Endodermal cell (in vitro differentiated cells): Measurements from ENCODE around the gene ZBTB7C. TPM values are rescaled to one million over a fixed set of nuclear protein-coding genes. Genes with fewer than 3 reads are reported as not detected.

Experiments
- DNase-seq: peaks from one replicate; pipeline ENCODE4 v3.0.0-alpha.2; 2017
- H3K27ac ChIP-seq: 2 replicates; pipeline ENCODE4 v1.5.1; 2013; ENCODE audit warnings: mild to moderate bottlenecking, low read depth, low read length, moderate library complexity
- H3K27me3 ChIP-seq: 2 replicates; pipeline ENCODE4 v1.6.1; 2013; ENCODE audit warnings: mild to moderate bottlenecking, low read length, moderate library complexity; ENCODE audit not compliant: insufficient read depth, control insufficient read depth, poor library complexity, severe bottlenecking
- H3K36me3 ChIP-seq: 2 replicates; pipeline ENCODE4 v1.7.0; 2013; ENCODE audit warnings: mild to moderate bottlenecking, low read length, moderate library complexity; ENCODE audit not compliant: control insufficient read depth, insufficient read depth
- H3K4me1 ChIP-seq: one replicate; pipeline ENCODE4 v1.7.0; 2013; ENCODE audit warnings: low read length; ENCODE audit not compliant: control insufficient read depth, insufficient read depth
- H3K4me3 ChIP-seq: 2 replicates; pipeline ENCODE4 v1.5.1; 2013; ENCODE audit warnings: mild to moderate bottlenecking, low read length, moderate library complexity
- H3K9ac ChIP-seq: 2 replicates; pipeline ENCODE4 v1.6.1; 2013; ENCODE audit warnings: mild to moderate bottlenecking, low read length, moderate library complexity; ENCODE audit not compliant: poor library complexity, severe bottlenecking; ENCODE audit errors: extremely low read depth
- H3K9me3 ChIP-seq: 2 replicates; pipeline ENCODE4 v1.6.1; 2013; ENCODE audit warnings: mild to moderate bottlenecking, low read length, moderate library complexity; ENCODE audit not compliant: control insufficient read depth
- H3K27ac Mint-ChIP-seq: 2 replicates; pipeline ENCODE4 v1.8.0; 2020; ENCODE audit warnings: mixed read lengths
- H3K27me3 Mint-ChIP-seq: 2 replicates; pipeline ENCODE4 v1.8.0; 2021; ENCODE audit warnings: mild to moderate bottlenecking, mixed read lengths; ENCODE audit not compliant: insufficient read depth
- H3K36me3 Mint-ChIP-seq: 2 replicates; pipeline ENCODE4 v1.8.0; 2020; ENCODE audit warnings: low read depth, mixed read lengths
- H3K4me1 Mint-ChIP-seq: 2 replicates; pipeline ENCODE4 v1.8.0; 2020; ENCODE audit warnings: mixed read lengths
- H3K4me3 Mint-ChIP-seq: 2 replicates; pipeline ENCODE4 v1.8.0; 2020; ENCODE audit warnings: mild to moderate bottlenecking, moderate library complexity, mixed read lengths
- H3K9me3 Mint-ChIP-seq: 2 replicates; pipeline ENCODE4 v1.8.0; 2020; ENCODE audit warnings: mild to moderate bottlenecking, mixed read lengths
- WGBS, 2 experiments: methylation state at CpG; one replicate each; pipeline versions ENCODE4 v1.1.5 to v1.1.7; 2013; ENCODE audit warnings: missing lambda C conversion rate in 2 of 2, mixed read lengths in 1 of 2; ENCODE audit not compliant: insufficient coverage in 1 of 2, insufficient read length in 1 of 2; 5-methylcytosine and 5-hydroxymethylcytosine counted together
- total RNA-seq, 2 donors: library from RNA; stranded (reverse); fragmentation: NEBNext Ultra II Directional in 1 of 2; extraction: Animal tissue kit (Norgen Biotek cat#: 25700) in 1 of 2; gene quantifications; 2 replicates in 1 of 2; 3 replicates in 1 of 2; pipeline ENCODE4 v1.2.1, GENCODE V29; 2021
- TF ChIP-seq, protein P1 (sequence below): fragments of 200-600 bp; sonication (generic); conservative IDR thresholded peaks from 2 replicates; pipeline ENCODE4 v1.5.0; 2021; ENCODE audit warnings: antibody characterized with exemption, mild to moderate bottlenecking

Gene ZBTB7C
- total RNA-seq, 2 donors from 2014 or later, result 0.31 to 0.62 TPM

DNA sequence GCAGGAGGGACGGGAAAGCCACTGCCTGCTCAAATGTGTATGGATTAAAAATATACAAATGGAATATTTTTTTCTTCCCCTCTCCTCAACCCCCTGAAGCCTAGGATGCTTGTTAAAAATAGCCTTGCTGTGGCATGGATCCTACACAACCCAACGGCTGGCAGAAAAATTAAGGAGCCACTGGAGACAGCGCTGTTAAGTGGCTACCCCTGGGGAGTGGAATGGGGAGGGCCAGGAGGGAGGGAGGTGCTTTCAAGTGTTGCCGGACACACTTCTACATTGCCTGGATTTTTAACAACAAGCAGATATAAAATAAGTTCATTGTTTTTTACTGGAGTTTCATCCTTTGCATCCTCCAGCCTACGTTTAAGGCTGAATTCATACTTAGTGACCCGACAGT is 66.6 kb downstream of the ZBTB7C start:
- no peaks in the 10 kb centered on the region for H3K9me3 ChIP-seq
- Mint-ChIP-seq H3K9me3 (no peaks in the 10 kb centered on the region), H3K4me3 (no peak overlapping the region), H3K36me3 (no peaks in the 10 kb centered on the region), H3K27me3 (peaks cover 1% of the 10 kb centered on the region), H3K27ac (no peak overlapping the region), H3K4me1 (peaks cover 29% of the 10 kb centered on the region)
- H3K4me3 ChIP-seq, result no peak overlapping the region
- 80 to 95% methylated on average over 2 to 5 of the region's 6 CpGs for WGBS, 2 experiments
- TF ChIP-seq, protein P1, sequence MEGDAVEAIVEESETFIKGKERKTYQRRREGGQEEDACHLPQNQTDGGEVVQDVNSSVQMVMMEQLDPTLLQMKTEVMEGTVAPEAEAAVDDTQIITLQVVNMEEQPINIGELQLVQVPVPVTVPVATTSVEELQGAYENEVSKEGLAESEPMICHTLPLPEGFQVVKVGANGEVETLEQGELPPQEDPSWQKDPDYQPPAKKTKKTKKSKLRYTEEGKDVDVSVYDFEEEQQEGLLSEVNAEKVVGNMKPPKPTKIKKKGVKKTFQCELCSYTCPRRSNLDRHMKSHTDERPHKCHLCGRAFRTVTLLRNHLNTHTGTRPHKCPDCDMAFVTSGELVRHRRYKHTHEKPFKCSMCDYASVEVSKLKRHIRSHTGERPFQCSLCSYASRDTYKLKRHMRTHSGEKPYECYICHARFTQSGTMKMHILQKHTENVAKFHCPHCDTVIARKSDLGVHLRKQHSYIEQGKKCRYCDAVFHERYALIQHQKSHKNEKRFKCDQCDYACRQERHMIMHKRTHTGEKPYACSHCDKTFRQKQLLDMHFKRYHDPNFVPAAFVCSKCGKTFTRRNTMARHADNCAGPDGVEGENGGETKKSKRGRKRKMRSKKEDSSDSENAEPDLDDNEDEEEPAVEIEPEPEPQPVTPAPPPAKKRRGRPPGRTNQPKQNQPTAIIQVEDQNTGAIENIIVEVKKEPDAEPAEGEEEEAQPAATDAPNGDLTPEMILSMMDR, result no peak
- no peak for DNase-seq
- no peak overlapping the region for H3K27ac ChIP-seq
- no peaks in the 10 kb centered on the region for H3K27me3 ChIP-seq
- peaks cover 28% of the 10 kb centered on the region for H3K4me1 ChIP-seq
- H3K36me3 ChIP-seq, result no peaks in the 10 kb centered on the region
- H3K9ac ChIP-seq, result no peak overlapping the region

- TF ChIP-seq, protein P1, result no peak
- no peaks in the 10 kb centered on the region for H3K9me3 Mint-ChIP-seq
- H3K36me3 Mint-ChIP-seq, result no peaks in the 10 kb centered on the region
- H3K9ac ChIP-seq, result no peak overlapping the region
- no peak for DNase-seq
- no peaks in the 10 kb centered on the region for H3K36me3 ChIP-seq
- H3K27ac Mint-ChIP-seq, result no peak overlapping the region
- 85% methylated on average over 6 of the region's 6 CpGs; no CpG with 5 or more reads in 1 of the 2 experiments for WGBS, 2 experiments
- H3K27me3 ChIP-seq, result no peaks in the 10 kb centered on the region
- no peaks in the 10 kb centered on the region for H3K9me3 ChIP-seq
- no peaks in the 10 kb centered on the region for H3K27me3 Mint-ChIP-seq
- H3K27ac ChIP-seq, result no peak overlapping the region
- no peak overlapping the region for H3K4me3 Mint-ChIP-seq
- H3K4me1 ChIP-seq, result peaks cover 28% of the 10 kb centered on the region
- peaks cover 29% of the 10 kb centered on the region for H3K4me1 Mint-ChIP-seq
- H3K4me3 ChIP-seq, result no peak overlapping the region
Observed at GRCh38 chr18:48342125-48342524, 67.1 kb downstream of the ZBTB7C start.

DNA sequence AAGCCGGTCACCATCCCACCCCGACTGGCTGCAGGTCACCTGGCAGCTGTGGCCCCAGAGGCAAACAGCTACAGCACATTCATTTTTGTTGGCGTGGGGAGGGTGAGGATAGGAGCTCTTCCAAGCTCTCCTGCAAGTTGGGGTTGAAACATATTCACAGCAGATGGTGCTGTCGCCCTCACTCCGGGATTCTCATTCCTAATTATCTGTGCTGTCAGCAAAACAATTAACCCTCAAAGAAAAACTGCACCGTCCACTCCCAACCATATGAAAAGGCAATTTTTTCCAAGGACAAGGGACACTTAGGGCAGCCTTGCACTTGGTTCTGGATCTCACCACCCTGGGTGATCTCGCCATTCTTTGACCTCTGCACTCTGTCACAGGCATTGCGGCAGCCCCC is 68.6 kb downstream of the ZBTB7C start:
- Histone ChIP-seq H3K4me3 (peak overlapping the region; percentile 19), H3K4me1 (peaks cover 32% of the 10 kb centered on the region), H3K9ac (no peak overlapping the region), H3K9me3 (no peaks in the 10 kb centered on the region), H3K27ac (no peak overlapping the region), H3K27me3 (no peaks in the 10 kb centered on the region), H3K36me3 (no peaks in the 10 kb centered on the region)
- Mint-ChIP-seq H3K4me3 (no peak overlapping the region), H3K9me3 (no peaks in the 10 kb centered on the region), H3K27me3 (no peaks in the 10 kb centered on the region), H3K4me1 (peaks cover 41% of the 10 kb centered on the region), H3K36me3 (no peaks in the 10 kb centered on the region), H3K27ac (no peak overlapping the region)
- 78 to 80% methylated on average over 6 to 8 of the region's 8 CpGs for WGBS, 2 experiments
- TF ChIP-seq, protein P1, result no peak
- DNase-seq, result no peak
